SK-MEL-5 (cell line): ENCODE results near the gene ALDH3B2. TPM values are rescaled to one million over a fixed set of nuclear protein-coding genes. Genes with fewer than 3 reads are reported as not detected.

Source experiments
- DNase-seq: peaks from one replicate; pipeline ENCODE4 v3.0.0-alpha.2; 2016; ENCODE audit warnings: low read depth, low spot score
- in situ Hi-C: cut with HindIII; loops from 2 replicates; pipeline ENCODE4 v1.10.0; 2016; ENCODE audit warnings: low sequenced_read_pairs, high pct_unique_total_duplicates, low pct_unique_long_range_greater_than_20kb
- total RNA-seq: library from RNA; depleted of rRNA; stranded (reverse); fragments of >200 nt; shearing (Covaris generic); gene quantifications from 2 replicates; pipeline ENCODE4 v1.2.3, GENCODE V29; 2014

Gene ALDH3B2
- total RNA-seq, 1 experiment from 2014 or later = 1.4 TPM

- no peak for DNase-seq
- in situ Hi-C loops = no loop called here
Measured at GRCh38 chr11:67649634-67650510, 24.6 kb downstream of the ALDH3B2 start.

GRCh38 chr11:67648796-67649613, 25.4 kb downstream of the ALDH3B2 start:
- in situ Hi-C loops = no loop called here
- DNase-seq = no peak

- in situ Hi-C loops = no loop called here
Measured at GRCh38 chr11:67648140-67648795, 26.2 kb downstream of the ALDH3B2 start.

GRCh38 chr11:67647471-67647870, 27.0 kb downstream of the ALDH3B2 start:
- no peak for DNase-seq

More at GRCh38 chr11:67648140-67648795, 26.2 kb downstream of the ALDH3B2 start:
- no peak for DNase-seq

GRCh38 chr11:67646535-67647336, 27.7 kb downstream of the ALDH3B2 start:
- in situ Hi-C loops = no loop called here
- DNase-seq = no peak

More at GRCh38 chr11:67647471-67647870, 27.0 kb downstream of the ALDH3B2 start:
- in situ Hi-C loops = no loop called here

- no peak for DNase-seq
- in situ Hi-C loops = no loop called here
Measured at GRCh38 chr11:67645521-67646461, 28.6 kb downstream of the ALDH3B2 start.

GRCh38 chr11:67644472-67645418, 29.7 kb downstream of the ALDH3B2 start:
- in situ Hi-C loops = no loop called here
- no peak for DNase-seq

- peak; percentile 33 for DNase-seq
- in situ Hi-C loops = no loop called here
Measured at GRCh38 chr11:67644042-67644441, 30.4 kb downstream of the ALDH3B2 start.

GRCh38 chr11:67642173-67643120, 32.0 kb downstream of the ALDH3B2 start:
- in situ Hi-C loops = no loop called here
- DNase-seq = no peak

GRCh38 chr11:67641338-67642172, 32.9 kb downstream of the ALDH3B2 start:
- no peak for DNase-seq
- in situ Hi-C loops = no loop called here

- in situ Hi-C loops = no loop called here
- no peak for DNase-seq
Measured at GRCh38 chr11:67640758-67641337, 33.6 kb downstream of the ALDH3B2 start.

- DNase-seq = peak; percentile 58
- in situ Hi-C loops = no loop called here
Measured at GRCh38 chr11:67640021-67640757, 34.2 kb downstream of the ALDH3B2 start.

- DNase-seq = no peak
- in situ Hi-C loops = no loop called here
Measured at GRCh38 chr11:67639438-67639859, 35.0 kb downstream of the ALDH3B2 start, which contains the start of gene TBX10. TSS of gene TBX10 (minus strand) at chr11:67639763. CDS start at chr11:67639472, 291 bp downstream.
